HG02938 (cell line): Measurements from ENCODE around the gene ZFHX3.

Experiments
- ATAC-seq: cut with Tn5 transposase; IDR thresholded peaks from one replicate; pipeline ENCODE4 v1.9.1; 2021; ENCODE audit warnings: mild to moderate bottlenecking, moderate library complexity; ENCODE audit not compliant: unreplicated experiment

Gene ZFHX3

DNA sequence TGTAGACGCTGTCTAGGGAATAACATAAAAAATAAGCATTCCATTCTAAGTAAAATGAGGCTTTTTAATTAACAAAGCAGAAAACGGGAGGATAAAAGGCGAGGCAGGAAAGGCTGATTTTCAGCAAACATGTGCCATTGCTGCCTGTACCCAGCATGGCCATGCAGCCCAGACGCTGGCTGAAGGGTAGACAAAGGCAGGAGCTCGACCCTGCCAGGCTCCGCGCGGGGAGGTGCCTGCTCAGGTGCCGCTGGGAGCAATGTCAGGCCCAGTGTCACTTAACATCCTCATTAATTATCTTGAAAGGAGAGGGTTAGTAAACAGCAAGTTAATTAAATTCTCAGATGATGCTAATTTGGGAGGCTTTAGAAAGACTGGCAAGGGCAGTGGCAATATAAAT lies 136.0 kb downstream of the ZFHX3 start:
- no peak for ATAC-seq

DNA sequence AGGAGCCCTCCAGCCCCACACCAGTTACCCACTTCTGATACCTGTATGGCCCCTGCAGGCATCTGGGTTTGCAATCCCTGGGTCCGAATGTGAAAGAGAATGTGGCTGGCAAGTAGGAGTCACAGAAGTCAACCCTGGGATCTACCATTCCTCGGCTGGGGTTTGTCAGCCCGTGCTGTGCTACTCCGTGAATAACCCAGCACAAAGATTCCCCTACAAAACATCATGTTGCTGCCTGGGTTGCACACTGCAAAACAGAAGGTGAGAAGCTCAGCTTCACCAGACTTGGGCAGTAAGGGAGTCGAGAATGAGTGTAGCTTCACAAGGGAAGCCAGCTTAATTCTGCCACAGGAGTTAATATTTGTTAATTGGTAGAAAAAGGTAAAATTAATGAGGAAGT lies 137.1 kb downstream of the ZFHX3 start:
- ATAC-seq: no peak

DNA sequence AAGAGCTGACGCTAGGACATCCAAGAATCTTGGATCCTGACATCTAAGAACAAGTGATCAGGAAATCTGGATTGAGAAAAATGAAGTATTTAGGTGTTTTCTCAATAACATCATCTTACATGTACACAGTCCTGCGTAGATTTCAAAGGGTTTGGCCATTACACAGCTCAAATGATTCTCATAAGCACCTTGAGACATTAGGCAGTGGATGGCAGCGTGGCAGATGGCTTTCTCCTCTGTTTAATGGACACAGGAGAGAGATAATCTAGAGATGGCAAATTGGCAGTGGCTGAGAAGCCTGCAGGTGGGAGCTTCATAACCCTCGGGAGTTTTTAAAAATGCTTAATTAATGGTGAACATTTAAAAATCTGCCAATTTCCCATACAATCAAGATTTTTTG lies 137.5 kb downstream of the ZFHX3 start:
- ATAC-seq: no peak

DNA sequence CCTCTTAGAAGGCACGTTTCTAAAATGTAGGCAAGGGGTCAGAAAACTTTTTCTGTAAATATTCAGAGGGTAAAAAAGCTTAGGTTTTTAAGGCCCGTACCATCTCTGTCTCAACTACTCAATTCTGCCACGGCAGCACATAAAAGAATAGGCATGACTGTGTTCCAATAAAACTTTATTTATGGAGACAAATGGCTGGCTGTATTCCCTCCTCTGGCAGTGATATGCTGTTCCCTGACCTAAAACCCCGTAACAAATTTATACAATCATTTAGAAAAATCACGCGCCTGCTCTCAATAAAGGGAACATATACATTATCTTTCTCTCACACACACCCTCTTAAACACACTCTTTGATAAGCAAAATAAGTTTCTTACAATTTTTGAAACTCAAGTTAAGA lies 138.7 kb downstream of the ZFHX3 start:
- ATAC-seq: no peak

DNA sequence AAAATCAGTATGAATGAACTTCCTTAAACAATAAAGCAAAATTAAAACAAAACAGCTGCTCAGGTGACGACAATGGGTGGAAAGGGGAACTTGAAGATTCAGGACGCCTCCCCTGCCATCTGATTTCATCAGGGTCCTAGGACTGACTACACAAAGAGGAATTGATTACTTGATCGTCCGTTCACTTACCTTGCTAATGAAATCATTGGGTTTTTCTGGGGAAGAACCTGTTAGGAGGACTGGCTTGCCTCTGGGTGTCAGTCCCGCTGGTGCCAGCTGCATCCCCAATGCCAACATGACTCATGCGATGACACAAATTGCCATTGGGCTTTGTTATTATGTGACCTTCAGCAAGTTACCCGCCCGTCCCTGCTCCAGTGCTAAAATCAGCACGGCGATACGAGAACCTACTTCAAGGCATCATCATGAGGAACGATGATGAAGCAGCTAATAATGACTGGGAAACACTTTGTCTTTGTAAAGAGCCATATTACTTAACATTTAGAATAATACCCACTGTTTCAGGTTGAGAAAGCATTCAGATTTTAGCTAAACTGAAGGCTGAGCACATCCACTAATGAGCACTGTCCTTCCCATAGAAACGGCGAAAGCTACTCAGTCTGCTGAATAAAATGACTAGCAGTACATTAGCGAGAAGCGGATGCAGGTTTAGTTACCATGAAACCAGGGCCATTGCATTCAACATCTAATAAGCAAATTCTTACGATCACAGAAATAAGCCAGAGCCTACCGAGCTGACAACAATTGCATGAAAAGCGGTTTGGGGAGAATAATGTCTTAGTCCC lies 139.4 kb downstream of the ZFHX3 start:
- ATAC-seq: no peak

DNA sequence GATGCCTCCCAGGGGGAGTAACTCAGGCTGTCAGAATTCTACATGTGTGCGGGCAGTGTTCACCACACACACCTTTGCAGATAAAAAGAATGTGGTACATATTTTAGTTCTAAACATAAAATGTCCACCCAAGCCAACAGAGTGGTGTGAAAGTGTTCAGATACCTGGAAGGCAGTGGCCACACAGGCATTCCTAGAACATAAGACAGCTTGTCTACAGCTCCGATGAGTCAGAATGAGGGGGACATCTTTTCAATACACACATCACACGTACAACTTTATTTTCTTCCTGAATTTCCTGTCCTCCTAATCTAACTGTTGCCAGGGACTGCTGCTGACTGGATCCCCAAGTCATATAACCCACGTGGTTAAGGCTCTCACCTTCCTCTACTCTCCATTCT lies 142.3 kb downstream of the ZFHX3 start:
- ATAC-seq: no peak

DNA sequence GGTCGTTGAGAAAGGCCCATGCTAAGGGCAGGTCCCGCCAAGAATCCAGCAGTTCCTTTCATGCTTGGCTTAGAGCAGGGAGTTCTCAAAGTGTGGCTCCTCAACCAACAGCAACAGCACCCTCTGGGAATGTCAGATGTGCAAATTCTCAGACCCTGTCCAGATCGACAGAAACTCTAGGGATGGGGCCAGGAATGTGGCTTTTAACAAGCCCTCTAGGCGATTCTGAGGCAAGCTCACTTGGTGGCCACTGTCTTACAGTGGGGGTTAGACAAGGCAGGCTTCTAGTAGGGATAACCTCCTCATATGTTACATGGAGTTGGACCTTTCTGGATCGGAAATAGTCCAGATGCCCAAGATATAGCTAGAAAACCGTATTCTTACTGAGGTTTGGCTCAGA lies 144.8 kb downstream of the ZFHX3 start:
- ATAC-seq: no peak

DNA sequence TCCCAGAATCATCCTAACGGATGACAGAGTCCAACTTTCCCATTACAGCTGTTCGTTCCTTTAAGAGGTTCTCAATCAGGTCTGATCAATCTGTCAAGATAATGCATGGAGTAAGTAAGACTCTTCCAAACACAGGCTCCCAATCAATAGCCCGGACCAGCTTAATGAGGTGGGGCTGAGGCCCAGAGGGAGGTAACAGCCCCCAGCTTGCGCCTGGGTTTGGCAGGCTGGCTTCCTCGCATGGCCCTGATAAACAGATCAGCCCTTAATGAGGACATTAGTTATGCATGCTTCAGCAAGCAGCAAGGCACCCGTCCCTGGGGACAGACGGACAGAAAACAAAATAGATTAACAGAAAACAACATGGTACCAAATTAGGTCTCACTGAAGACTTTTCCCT lies 145.7 kb downstream of the ZFHX3 start:
- no peak for ATAC-seq

DNA sequence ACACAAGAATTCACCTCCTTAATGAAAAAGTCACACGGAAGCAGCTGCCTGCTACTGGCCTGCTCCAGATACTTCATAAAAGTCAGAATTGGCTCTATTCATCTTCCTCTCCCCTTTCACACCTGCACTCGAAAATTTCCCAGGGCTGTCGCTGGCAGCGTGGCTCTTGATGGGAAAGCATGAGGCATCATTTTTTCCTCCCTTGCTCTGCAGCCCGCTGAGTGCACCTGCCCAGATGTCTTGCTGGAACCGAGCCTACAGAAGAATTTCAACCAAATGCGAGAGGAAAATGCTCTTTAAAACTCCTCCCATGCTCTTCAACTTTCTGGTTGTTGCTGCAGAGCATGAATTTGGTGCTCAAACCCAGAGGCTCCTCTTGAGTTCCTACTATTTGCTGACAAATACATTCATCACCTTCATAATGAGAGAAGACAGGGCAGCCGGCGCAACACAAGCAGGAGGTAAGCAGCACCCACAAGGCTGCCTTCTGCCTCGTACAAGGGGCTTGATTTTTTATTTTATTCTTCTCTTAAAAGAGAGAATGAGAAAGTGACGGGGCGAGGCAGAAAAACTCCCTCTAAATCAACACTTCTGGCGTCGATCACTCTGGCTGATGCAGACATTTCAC lies 146.8 kb downstream of the ZFHX3 start:
- ATAC-seq: no peak

DNA sequence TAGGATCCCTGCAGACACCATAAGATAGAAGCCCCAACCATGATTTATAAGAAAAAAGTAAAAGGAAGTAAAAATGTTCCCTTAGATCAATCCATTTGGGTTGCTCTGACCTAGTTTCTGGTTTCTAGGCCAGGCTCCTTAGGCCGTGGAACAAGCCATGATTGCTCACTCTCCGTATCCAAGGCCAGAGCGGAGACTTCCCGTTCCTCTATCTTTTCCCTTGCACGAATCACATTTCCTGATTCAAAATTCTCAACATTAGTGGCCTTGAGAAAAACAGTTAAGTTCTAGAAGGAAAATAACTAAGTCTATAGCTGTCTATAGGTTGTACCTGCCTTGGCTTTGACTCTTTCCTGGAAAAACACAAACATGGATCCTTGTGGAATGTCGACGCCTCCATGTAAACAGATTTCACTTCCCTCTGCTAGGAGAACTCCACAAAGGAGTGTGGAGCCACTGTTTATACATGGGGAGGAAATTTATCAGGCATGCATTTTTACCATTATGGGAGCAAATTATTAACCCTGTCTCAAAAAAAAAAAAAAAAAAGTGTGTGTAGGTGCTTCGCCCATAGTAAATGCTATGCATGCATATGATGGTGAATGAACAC lies 149.6 kb downstream of the ZFHX3 start:
- no peak for ATAC-seq

DNA sequence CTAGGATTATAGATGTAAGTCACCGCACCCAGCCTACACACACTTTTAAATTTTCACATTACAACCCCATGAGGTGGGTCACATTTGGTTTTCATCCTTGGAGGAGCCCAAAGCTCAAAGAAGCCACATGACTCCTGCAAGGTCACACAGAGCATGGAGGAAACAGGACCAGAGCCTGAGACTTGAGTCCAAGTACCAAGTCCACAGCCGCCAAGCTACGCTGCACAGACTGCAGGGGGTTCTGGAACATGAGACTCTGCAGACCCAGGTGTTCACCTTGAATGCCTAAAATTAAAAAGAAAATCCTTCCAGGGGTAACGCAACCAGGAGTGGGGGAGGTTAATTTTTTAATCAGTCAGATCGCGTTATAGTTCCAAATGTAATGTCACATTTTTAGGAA lies 150.2 kb downstream of the ZFHX3 start:
- no peak for ATAC-seq

DNA sequence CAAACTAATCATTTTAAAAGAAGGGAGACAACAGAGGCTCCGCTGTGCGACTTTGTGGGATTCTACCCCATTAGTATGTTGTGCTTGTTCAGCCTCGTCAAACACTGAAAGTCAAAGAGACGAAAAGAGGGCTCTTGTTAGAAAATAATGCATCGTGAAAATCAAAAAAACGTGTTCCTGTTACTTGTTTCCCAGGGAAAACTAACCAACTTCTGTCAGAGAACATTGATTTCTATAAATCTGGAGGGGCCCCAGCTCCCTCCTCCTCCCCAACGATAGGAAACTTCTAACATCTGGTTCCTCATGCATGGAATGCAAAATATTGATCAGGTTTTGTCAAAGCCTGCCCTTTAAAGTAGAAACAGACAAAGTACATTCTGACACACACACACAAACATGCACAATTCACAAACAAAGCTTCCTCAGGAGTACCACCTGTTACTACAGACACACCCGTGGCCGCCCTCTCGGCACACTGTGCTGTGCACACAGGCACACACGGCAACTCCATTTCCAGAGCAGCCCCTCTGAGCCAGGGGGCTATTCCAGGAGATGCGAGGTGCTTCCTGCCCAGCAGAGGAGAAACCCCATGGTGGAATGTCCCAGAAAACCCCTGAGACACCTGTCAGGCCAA lies 151.3 kb downstream of the ZFHX3 start:
- no peak for ATAC-seq

DNA sequence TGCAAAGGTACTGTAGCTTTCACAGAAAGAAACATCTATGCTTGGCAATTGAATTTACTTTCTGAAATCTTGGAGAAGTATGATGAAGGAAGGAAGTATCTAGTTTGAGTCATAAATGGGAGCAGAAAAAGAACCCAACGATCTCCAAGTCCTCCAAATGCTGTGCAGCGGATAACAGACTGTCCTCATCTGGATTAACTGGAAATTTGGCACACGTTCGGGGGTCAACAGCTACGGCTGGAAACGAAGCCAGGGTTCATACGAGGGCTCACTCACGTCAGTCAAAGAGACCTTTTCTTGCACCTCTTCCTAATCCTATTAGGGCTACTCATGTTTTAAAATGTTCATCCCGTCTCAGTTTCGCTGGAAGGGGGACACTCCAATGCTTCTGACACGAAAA lies 152.0 kb downstream of the ZFHX3 start:
- no peak for ATAC-seq

DNA sequence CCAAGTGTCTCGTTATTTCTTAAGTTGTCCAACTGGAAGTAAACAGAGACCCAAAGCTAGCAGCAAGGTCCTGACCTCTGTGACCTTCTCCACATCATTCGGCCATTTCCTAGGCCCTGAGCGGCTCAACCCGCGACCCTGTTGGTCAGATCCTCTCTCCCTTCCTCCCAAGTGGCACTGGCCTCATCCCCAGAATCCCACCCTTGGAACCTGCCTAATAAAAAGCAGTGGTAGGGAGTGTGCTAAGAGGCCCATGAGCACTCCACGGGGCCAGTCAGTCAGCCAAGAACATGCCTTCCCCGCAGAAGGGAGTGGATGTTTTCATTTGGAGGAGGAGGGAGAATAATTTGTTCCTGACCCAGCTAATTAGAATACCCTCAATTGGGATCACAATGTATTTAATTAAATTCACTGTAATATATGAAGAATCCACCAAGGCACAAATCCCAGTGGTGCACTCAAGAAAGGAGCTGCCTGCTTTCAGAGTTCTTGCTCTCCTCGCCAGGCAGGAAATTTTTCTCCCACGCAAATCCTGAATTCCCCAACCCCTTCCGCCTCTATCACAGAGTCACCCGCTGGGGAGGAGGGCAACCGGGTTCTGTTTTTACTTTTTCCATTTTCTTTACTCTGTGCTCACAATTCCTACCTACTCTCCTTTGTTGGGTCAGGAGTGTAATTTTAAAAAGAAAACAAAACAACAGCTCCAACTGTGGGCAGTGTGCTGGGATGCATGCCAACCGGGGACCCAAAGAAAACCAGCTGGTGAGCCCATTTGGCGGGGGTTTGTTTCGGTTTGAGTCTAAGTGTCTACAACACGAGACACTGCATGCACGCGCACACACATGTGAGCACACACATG lies 153.4 kb downstream of the ZFHX3 start:
- no peak for ATAC-seq

DNA sequence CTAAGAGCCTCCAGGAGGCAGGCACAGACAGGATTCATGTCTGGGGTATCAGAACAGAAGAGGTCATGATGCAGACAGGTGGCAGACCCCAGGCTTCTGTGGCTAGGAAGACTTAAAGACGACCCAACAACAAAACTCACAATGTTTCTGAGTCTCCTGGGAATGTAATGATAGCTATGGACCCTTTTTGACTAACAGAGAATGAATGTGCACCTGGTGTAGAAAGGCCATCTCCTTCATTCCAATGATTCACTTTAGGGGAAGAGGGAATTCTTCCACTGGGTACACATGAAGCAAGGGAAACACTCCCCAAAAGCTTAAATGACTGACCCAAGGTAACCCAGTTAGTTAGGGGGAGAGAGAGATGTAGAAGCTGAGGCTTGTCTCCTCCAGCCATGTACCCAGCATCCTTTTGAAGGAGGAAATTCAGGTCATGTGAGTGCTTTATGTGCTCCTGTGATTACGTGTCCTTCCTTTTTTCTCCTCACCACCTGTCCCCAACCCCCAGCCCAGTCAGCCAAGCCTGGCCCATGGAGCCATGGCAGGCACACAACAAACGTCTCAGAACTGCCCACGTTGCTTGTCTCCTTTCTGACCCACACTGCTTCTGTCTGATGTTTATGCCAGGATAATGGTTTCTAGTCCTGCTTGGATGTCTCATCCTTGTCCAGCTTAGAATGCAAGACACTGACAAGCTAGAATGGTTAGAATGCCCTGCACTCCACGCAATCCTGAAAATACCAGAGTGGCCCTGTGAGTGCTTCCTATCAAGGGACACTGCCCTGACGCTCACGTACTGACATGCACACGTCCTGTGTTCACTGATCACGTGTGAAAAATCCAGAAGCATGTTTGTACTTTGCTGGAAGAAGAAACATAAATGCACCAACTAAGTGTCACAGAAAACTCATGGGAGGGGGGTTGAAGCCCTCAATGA lies 156.4 kb downstream of the ZFHX3 start:
- ATAC-seq: no peak

DNA sequence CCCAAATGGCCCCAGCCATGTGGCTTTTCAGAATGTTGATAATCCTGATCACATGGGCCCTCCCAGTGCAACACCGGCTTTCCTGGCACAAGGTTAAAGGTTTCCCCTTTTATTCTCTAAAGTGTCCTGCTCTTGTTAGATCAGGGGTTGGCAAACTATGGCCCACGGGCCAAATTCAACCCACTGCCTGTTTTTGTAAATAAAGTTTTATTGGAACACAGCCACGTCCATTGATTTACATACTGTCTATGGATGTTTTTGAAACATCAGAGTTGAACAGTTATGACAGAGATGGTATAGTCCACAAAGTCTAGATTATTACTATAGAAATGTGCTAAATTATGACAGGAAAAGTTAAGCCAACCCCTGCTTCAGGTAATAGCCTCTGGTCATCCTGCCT lies 157.3 kb downstream of the ZFHX3 start:
- no peak for ATAC-seq

DNA sequence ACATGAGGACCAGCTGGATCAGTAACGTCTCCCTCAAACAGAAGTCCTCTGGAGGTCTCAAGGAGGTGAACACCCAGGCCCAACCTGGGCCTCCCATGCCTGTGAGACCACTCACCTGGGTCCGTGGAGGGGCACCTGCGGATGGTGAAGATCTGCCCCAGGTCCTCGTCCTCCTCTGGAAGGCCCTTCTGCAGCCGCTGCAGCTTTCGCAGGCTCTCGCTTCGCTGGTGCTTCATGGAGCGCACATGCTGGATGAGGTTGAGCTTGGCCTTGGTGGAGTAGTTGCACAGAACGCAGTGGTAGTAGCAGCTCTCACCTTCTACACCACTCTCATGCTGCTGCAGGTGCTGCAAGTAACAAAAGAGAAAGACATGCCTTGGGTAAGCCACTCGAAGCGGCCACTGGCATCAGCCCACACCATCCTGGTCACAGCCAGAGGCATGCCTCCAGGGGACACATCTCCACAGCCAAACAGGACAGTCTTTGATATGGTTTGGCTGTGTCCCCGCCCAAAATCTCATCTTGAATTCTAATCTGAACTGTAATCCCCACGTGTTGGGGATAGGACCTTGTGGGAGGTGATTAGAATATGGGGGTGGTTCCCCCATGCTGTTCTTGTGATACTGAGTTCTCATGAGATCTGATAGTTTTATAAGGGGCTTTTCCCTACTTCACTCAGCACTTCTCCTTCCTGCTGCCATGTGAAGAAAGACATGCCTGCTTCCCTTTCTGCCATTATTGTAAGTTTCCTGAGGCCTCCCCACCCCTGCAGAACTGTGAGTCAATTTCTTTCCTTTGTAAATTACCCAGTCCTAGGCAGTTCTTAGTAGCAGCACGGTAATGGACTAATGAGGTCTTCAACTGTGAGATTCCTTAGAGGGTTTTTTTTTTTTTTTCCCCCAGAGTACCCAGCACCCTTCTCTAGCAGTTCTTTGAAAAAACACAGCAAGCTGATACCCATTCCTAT lies 158.0 kb downstream of the ZFHX3 start:
- no peak for ATAC-seq

DNA sequence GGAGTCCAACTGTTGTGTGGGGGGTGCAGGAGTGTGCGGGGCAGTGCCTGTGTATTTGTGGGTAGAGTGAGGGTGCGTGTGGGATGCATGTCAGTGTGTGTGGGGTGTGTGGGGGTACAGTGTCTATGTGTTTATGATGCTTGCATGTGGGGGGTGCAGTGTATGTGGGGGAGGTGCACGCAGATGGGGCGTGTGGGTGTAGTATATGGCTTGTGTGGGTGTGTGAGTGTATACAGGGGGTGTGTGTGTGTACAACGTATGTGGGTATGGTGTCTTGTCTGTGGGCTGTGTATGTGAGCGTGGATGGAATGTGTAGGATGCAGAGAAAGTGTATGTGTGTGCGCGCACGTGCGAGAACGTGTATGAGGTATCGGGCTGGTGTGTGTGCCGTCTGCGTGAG lies 160.4 kb downstream of the ZFHX3 start:
- no peak for ATAC-seq
